GM12801 (cell line): ENCODE results near the gene RGS3.

Source experiments
- TF ChIP-seq, protein P1 (sequence below): IDR thresholded peaks from one replicate; pipeline ENCODE4 v1.5.1; 2011; ENCODE audit warnings: control low read depth; ENCODE audit not compliant: insufficient read length; ENCODE audit errors: extremely low read depth

Gene RGS3

DNA sequence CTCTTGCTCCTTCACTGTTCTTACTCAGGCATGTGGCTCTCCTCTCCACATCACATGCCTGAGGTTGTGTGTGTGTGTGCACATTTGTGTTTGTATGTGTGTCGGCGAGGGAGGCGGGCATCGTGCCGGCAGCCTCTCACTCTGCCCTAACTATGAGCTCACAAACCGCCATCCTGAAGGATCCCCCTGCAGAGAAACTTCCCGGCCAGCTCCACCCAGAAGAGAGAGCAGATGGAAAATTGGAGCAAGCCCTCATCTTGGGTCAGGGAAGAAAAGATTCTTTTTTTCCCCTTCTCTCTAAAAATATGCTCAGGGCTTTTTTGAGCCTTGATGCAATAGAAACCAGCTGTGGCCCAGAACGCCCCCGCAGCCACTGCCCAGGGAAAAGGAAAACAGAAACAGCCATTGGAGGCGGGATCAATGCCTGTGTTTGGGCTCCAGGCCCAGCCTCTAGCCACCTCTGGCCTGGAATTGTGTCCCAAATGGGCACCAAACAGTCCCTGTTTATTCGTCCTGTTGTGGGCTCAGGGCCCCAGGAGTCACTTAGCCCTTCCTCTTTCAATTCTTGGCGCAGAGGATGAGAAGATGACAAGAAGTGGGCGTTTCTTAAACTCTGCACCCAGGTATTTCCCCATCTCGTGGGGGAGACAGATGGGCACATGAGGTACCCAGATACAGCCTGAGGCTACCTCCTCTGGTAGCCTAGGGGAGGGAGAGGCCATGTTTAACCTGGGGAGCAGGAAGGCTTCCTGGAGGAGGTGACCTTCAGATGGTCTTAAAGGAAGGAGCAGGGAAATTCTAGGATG lies 151.5 kb downstream of the RGS3 start:
- TF ChIP-seq, protein P1, sequence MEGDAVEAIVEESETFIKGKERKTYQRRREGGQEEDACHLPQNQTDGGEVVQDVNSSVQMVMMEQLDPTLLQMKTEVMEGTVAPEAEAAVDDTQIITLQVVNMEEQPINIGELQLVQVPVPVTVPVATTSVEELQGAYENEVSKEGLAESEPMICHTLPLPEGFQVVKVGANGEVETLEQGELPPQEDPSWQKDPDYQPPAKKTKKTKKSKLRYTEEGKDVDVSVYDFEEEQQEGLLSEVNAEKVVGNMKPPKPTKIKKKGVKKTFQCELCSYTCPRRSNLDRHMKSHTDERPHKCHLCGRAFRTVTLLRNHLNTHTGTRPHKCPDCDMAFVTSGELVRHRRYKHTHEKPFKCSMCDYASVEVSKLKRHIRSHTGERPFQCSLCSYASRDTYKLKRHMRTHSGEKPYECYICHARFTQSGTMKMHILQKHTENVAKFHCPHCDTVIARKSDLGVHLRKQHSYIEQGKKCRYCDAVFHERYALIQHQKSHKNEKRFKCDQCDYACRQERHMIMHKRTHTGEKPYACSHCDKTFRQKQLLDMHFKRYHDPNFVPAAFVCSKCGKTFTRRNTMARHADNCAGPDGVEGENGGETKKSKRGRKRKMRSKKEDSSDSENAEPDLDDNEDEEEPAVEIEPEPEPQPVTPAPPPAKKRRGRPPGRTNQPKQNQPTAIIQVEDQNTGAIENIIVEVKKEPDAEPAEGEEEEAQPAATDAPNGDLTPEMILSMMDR: no peak

DNA sequence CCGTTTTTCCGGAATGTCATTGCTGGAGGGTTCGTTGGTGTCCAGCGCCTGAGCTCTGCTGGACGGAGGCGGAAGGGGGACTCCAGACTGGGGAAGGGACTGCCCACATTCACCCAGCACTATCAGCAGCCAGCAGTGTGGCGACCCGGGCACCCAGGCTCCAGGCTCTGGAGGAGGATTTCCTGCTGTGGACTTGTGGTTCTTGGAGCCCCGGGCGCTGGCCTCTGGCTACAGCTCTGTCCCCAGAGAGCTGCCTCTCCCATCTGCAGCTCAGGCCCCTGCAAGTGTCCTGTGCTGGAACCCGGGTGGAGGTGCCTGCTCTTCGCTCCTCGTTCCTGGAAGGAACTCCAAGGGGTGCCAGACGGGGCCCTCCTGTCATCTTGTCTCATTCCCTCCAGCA lies 152.6 kb downstream of the RGS3 start:
- TF ChIP-seq, protein P1: no peak

DNA sequence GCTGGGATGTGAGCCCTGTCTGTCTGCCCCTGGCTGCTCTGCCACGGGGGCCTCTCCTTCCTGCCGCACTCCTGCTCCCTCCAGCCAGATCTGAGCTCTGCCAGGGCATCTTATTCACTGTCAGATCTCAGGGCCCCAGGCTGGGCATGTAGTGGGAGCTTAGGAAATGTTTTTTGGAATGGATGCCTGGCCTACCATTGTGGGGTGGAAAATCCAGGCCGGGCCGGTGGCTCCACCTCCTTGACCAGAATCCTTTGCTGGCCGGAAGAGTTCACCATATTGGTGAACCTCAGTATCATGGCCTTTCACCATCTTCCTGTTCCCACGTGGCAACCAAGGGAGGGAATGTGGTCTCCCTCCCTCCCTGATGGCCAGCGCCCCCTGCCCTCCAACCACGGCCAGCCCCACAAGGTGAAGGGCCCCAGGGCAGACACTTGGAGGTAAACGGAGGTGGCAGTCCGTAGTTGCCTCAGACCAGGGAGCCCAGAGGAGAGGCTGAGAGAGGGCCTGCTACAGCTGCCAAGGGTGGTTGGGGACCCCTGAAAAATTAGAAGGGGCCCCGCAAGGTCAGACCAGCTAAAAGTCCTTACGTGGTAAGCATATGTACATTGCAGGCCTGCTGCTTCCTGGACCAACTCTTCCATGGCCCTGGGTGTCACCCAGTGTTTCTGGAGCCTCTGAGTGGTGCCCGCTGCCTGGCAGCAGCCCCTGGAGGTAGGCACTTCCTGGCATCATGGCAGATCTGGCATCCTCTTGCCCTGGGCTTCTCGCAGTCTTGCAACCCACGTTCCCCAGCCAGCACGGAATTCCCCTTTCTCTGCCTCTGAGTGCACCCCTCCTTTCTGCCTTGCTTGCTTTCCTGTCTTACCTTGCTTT lies 153.3 kb downstream of the RGS3 start:
- TF ChIP-seq, protein P1: no peak

DNA sequence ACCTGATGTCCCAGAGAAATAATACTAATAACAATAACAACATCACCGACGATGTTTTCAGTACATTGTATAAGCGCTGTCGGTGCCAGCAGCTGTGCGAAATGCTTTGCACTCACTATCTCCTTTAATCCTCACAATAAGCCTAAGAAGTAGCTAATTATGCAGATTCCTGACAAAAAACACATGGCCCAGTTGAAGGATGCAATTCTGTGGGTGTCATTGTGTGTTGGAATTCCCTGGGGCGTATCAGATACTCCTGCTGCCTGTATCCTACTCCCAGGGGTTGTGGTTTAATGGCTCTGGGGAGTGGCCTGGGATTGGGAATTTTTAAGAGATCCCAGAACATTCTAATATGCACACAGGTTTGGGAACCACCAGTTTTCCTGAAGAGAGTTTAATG lies 154.0 kb downstream of the RGS3 start:
- TF ChIP-seq, protein P1: no peak

DNA sequence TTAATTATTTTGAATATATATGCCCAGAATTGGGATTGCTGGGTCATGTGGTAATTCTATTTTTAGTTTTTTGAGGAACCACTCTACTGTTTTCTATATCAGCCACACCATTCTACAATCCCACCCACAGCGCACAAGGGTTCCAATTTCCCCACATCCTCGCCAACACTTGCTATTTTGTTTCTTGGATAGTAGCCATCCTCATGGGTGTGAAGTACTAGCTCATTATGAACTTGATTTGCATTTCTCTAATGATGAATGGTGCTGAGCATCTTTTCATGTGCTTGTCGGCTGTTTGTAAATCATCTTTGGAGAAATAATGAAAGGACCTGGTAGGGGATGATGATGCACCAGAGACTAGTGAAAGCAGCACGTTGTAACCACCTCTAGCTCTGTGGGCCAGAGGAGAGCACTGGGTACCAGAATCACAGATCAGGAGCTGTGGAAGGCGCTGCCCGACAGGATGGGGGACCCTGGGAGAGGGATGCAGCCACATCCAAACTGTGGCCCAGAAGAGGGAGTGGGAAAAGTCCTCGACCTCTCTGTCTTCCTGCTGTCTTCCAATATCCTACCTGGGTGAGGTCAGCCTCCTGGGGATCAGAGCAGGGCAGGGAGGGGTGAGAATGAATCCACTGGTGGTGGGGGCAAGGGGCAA lies 155.4 kb downstream of the RGS3 start:
- TF ChIP-seq, protein P1: no peak

DNA sequence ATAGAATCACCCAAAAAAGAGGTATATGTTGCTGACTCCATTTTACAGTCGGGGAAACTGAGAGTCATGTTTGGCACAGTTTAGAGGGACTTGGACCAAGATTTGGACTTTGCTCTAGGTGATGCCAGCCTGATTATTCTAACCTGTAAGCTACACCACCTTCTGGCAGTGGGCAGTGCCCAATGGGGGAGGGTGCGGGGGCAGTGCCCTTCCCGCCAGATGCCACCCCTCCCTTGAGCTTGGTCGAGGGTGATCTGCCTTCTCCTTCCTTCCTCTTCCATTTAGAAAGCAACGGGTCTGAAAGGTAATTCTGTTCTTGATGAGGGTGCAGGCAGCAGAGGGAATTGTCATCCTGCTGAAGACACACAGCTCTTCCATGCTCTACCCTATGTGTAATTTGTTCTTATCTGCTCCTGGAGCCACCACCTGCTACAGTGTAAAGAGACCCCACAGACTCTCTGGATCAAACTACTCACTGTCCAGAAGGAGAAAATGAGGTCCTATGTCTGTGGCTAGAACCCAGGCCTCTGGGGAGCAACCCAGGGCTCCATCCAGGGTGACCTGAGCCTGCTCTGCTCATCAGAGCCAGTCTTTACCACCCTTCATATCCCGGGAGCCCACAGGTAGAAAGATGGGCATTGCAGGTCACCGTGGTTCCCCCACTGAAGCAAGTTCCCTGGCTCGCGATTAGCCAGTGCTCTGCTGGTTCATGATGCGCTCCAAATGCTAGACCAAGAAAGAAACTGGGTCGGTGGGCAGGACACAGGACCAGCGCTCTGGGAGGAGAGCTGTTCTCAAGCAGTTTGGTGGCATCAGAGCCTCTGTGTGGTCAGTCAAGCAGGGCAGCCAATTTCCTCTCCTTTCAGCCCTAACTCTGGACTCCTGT lies 156.2 kb downstream of the RGS3 start:
- TF ChIP-seq, protein P1: no peak
